Astrocyte of the cerebellum (primary cell): ENCODE results near the gene AGAP1.

Experiments
- DNase-seq: peaks from one replicate; pipeline ENCODE4 v3.0.0-alpha.2; 2011; ENCODE audit warnings: low read depth
- H3K4me3 ChIP-seq: 2 replicates; pipeline ENCODE4 v1.5.1; 2011; ENCODE audit warnings: mild to moderate bottlenecking, low read depth, low read length, moderate library complexity
- in situ Hi-C: cut with HindIII; loops from 2 replicates; pipeline ENCODE4 v1.10.0; 2017; ENCODE audit warnings: low sequenced_read_pairs
- TF ChIP-seq, protein P1 (sequence below): IDR thresholded peaks from 2 replicates; pipeline ENCODE4 v1.5.1; 2012; ENCODE audit warnings: low read length, low read depth, moderate library complexity, mild to moderate bottlenecking; ENCODE audit errors: missing control alignments

AGAP1 gene

DNA sequence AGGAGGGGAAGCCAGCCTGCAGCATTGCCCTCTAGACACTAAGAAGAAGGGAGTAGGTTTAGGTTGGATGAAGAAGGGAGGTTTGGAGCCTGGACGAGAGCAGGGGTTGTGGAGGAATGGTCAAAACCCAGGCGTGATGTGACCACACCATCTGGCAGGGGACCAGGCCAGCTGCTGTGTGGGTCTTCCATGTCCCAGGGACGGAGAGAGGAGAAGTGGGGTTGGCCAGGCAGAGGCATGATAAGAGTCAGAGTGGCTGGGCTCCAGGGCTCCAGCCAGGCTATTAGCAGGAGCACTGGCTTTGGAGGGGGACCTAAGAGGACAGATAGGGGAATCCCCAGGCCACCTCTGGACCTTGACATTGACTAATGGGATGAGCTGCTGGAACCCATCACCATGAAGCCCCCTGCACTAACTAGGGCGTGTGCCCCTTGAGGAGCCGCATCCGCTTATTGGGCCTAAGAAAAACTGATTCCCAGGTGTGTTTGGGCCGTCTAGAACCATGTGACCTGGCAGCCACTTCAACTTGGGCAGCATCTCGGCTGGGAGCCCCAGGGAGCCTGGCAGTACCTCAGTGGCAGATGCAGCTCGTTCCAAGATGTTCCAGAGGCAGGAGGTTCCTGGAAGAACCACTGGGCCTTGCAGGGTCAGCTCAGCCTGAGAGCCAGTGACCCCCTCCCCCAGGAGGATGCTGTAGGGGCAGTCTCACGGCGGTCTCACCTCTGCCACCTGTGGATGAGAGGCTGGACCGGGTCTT, 235.1 kb downstream of the AGAP1 start:
- H3K4me3 ChIP-seq: no peak overlapping the region
- TF ChIP-seq, protein P1, sequence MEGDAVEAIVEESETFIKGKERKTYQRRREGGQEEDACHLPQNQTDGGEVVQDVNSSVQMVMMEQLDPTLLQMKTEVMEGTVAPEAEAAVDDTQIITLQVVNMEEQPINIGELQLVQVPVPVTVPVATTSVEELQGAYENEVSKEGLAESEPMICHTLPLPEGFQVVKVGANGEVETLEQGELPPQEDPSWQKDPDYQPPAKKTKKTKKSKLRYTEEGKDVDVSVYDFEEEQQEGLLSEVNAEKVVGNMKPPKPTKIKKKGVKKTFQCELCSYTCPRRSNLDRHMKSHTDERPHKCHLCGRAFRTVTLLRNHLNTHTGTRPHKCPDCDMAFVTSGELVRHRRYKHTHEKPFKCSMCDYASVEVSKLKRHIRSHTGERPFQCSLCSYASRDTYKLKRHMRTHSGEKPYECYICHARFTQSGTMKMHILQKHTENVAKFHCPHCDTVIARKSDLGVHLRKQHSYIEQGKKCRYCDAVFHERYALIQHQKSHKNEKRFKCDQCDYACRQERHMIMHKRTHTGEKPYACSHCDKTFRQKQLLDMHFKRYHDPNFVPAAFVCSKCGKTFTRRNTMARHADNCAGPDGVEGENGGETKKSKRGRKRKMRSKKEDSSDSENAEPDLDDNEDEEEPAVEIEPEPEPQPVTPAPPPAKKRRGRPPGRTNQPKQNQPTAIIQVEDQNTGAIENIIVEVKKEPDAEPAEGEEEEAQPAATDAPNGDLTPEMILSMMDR: no peak
- no peak for DNase-seq
- in situ Hi-C loops: no loop called here

DNA sequence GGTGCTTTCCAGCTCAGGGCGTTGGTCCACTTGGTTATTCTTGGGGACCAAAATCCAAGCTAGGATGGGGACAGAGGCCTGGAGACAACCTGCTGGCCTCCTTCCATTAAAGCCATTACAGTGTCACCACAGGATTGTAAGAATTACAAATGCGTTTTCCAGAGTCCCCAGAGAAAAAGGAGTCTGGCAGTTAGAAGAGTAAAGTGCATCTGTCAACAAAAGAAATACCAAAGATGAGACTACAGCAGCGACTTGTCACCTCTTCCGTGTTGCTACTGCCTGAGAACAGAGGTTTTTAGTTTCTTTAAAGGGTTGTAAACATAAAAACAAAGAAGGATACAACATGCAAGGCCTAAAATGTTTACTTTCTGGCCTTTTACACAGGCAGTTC, 235.7 kb downstream of the AGAP1 start:
- TF ChIP-seq, protein P1: no peak
- DNase-seq: no peak
- in situ Hi-C loops: no loop called here
- H3K4me3 ChIP-seq: no peak overlapping the region

DNA sequence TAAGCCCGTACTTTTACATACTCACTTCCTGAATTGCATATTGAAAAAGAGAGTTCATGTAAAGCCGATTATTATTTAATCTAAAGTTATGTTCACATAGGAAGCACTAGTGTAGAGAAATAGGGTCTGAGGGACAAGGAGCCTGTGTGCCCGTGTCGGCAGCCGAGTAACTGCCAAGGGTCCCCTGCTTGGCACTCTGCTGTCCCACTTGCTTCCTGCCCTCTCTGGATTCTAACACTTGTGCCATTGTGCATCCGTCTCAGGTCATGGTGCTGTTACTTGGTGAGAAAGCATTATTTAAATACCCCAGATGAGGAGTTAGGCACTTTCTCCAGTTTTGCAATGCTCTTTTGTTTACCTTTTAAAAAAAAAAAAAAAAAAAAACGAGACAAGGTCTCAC, 236.3 kb downstream of the AGAP1 start:
- in situ Hi-C loops: no loop called here
- TF ChIP-seq, protein P1: no peak
- no peak overlapping the region for H3K4me3 ChIP-seq
- no peak for DNase-seq

DNA sequence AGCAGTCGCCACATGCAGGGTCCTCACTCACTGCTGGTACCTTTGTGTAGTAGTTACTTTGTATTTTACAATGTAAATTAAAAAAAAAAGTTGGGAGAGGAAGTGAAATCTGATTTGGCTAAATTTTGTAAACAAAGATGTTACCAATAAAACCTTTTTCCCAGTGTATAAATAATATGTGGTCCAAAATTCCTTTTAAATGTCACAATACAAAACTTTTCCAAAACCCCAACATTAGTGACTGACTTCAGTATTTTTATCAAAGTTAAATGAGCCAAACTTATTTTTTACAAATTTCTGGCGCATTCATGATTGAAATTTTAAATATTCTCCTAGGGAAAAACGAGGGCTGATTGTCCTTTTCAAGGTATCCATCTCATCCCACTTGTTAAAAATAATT, 239.9 kb downstream of the AGAP1 start:
- in situ Hi-C loops: no loop called here
- DNase-seq: no peak
- no peak overlapping the region for H3K4me3 ChIP-seq
- TF ChIP-seq, protein P1: no peak

DNA sequence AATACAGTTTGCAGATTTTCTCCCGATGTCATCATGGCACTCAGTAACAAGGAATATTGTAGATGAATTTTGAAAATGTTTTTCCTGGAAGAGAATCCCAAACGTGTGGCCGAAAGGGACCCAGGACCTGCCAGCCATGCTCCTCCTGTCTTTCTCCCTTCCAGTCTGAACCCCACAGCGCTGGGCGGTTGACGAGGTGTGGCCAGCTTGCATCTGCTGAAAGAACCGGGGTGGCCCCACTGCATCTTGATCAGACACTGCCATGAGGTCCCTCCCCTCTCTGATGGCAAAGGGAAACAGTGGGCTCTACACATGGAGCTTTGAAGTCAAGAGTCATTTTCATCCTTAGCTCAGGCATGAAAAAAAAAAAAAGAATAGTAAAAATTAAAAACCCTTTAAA, 240.3 kb downstream of the AGAP1 start:
- no peak for DNase-seq
- in situ Hi-C loops: no loop called here
- no peak overlapping the region for H3K4me3 ChIP-seq
- TF ChIP-seq, protein P1: no peak

DNA sequence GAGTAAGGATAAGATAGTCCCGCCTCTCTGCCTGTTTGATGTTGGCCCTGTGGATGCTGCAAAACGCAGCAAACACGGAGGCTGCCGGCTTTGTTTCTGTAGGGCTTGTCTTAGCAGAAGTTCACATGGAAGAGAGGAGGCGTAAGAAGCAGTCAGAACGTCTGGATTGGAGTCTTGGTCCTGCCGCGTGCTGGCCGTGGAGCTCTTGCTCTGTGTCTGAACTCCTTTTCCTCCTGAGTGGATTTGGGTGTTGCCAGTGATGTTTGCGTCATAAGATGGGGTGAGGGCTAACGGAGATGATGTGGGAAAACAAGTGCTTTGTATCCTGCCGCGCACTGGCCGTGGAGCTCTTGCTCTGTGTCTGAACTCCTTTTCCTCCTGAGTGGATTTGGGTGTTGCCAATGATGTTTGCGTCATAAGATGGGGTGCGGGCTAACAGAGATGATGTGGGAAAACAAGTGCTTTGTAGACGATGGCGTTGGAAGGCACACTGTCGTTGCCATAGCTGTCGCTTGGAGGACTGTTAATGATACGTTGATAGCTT, 240.9 kb downstream of the AGAP1 start:
- H3K4me3 ChIP-seq: no peak overlapping the region
- TF ChIP-seq, protein P1: no peak
- in situ Hi-C loops: no loop called here
- DNase-seq: no peak

DNA sequence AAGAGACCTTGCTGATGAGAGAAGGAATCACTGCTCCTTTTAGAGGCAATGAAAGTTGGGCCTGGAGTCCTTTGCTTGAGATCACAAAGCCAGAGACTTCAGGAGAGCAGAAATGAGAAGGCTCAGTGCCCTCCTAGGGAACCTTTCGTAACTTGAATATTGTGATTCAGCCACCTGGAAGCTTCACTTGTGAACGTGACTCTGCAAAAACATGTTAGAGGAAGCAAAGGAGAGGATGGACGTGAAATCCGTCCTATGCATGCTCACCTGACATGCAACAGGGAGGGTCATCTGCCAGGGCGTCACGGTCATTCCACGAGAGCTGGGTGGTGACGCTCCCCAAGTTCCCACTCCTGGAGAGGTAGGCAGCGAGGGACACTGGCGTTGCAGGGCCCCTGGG, 243.6 kb downstream of the AGAP1 start:
- TF ChIP-seq, protein P1: no peak
- H3K4me3 ChIP-seq: no peak overlapping the region
- in situ Hi-C loops: no loop called here
- no peak for DNase-seq
